B cell (primary cell): Measurements from ENCODE around the gene E2F6. TPM values are rescaled to one million over a fixed set of nuclear protein-coding genes. Genes with fewer than 3 reads are reported as not detected.

Source experiments
- ATAC-seq: fragments of 200-7000 bp; cut with Tn5 transposase; one replicate; pipeline ENCODE4 v1.10.0; 2021; ENCODE audit warnings: low read depth, mild to moderate bottlenecking, moderate number of reproducible peaks, moderate library complexity
- CTCF ChIA-PET: fragments of 350-600 bp; sonication (Branson Sonifier 250); formaldehyde crosslinking; loops from one replicate; lab custom pipeline; 2021; ENCODE audit warnings: antibody characterized with exemption, inconsistent platforms; lab: Charles Lee
- POLR2A ChIA-PET: fragments of 350-600 bp; sonication (Branson Sonifier 250); formaldehyde crosslinking; loops from one replicate; lab custom pipeline; 2021; ENCODE audit warnings: antibody characterized with exemption; lab: Charles Lee
- DNase-seq: peaks from one replicate; pipeline ENCODE4 v3.0.0; 2013
- H2AFZ ChIP-seq: 2 replicates; pipeline ENCODE4 v1.6.1; 2012; ENCODE audit warnings: mild to moderate bottlenecking, low read depth, low read length; ENCODE audit not compliant: insufficient read depth, poor library complexity, severe bottlenecking
- H3K27ac ChIP-seq, 2 donors: 1 replicate in 1 of 2; 2 replicates in 1 of 2; pipeline ENCODE4 v1.5.1; 2012 to 2013; ENCODE audit warnings: low read length in 2 of 2, mild to moderate bottlenecking in 2 of 2, moderate library complexity in 1 of 2
- H3K27me3 ChIP-seq, 4 experiments: fragments of 200-600 bp in 1 of 4; sonication (generic) in 1 of 4; replicated peaks in 1 of 4; 1 replicate in 2 of 4; 2 replicates in 2 of 4; pipeline versions ENCODE4 v1.6.1 to v1.7.0; 2013 to 2016; ENCODE audit warnings: low read length in 3 of 4, mild to moderate bottlenecking in 2 of 4, mixed read lengths in 1 of 4, moderate library complexity in 1 of 4; ENCODE audit not compliant: insufficient read depth in 4 of 4, control insufficient read depth in 3 of 4; ENCODE audit errors: control extremely low read depth in 1 of 4
- H3K36me3 ChIP-seq, 2 experiments: replicated peaks in 1 of 2; 1 replicate in 1 of 2; 2 replicates in 1 of 2; pipeline versions ENCODE4 v1.6.1 to v1.7.1; 2013; ENCODE audit warnings: low read length in 1 of 2; ENCODE audit not compliant: insufficient read depth in 2 of 2, control insufficient read depth in 1 of 2; ENCODE audit errors: control extremely low read depth in 1 of 2, extremely low read depth in 1 of 2
- H3K4me1 ChIP-seq, 2 donors: fragments of 200-600 bp in 1 of 2; sonication (generic) in 1 of 2; 1 replicate in 1 of 2; 2 replicates in 1 of 2; pipeline versions ENCODE4 v1.5.1 to v1.6.1; 2013 to 2017; ENCODE audit warnings: low read length in 2 of 2; ENCODE audit not compliant: control insufficient read depth in 2 of 2, insufficient read depth in 2 of 2
- H3K4me2 ChIP-seq: replicated peaks from 2 replicates; pipeline ENCODE3; 2012; ENCODE audit warnings: mild to moderate bottlenecking, low read depth, low read length; ENCODE audit not compliant: poor library complexity, severe bottlenecking
- H3K4me3 ChIP-seq, 5 experiments: fragments of 200-600 bp in 1 of 5; sonication (generic) in 1 of 5; 1 replicate in 3 of 5; 2 replicates in 2 of 5; pipeline versions ENCODE4 v1.5.1 to v1.7.0; 2011 to 2016; ENCODE audit warnings: low read length in 4 of 5, mild to moderate bottlenecking in 4 of 5, low read depth in 2 of 5, control low read depth in 1 of 5, moderate library complexity in 1 of 5; ENCODE audit not compliant: insufficient read depth in 1 of 5; ENCODE audit errors: control extremely low read depth in 1 of 5, extremely low read depth in 1 of 5
- H3K79me2 ChIP-seq: fragments of 200-600 bp; sonication (generic); one replicate; pipeline ENCODE4 v1.6.0; 2016; ENCODE audit warnings: low read length; ENCODE audit not compliant: control insufficient read depth, insufficient read depth
- H3K9ac ChIP-seq: fragments of 200-600 bp; sonication (generic); 2 replicates; pipeline ENCODE4 v1.6.1; 2017; ENCODE audit warnings: mild to moderate bottlenecking, low read length, moderate library complexity
- H3K9me3 ChIP-seq, 3 donors: one replicate each; pipeline versions ENCODE4 v1.6.1 to v1.7.1; 2013; ENCODE audit warnings: low read length in 2 of 3; ENCODE audit not compliant: control insufficient read depth in 2 of 3, insufficient read depth in 1 of 3; ENCODE audit errors: control extremely low read depth in 1 of 3
- H4K20me1 ChIP-seq: 2 replicates; pipeline ENCODE4 v1.6.0; 2012; ENCODE audit warnings: mild to moderate bottlenecking, low read length; ENCODE audit not compliant: insufficient read depth, control insufficient read depth, poor library complexity, severe bottlenecking
- H3K27ac Mint-ChIP-seq: one replicate; pipeline ENCODE4 v1.8.0; 2021; ENCODE audit warnings: mixed read lengths
- H3K27me3 Mint-ChIP-seq: one replicate; pipeline ENCODE4 v1.8.0; 2021; ENCODE audit warnings: mixed read lengths
- H3K4me1 Mint-ChIP-seq: one replicate; pipeline ENCODE4 v1.8.0; 2021; ENCODE audit warnings: mixed read lengths
- H3K4me3 Mint-ChIP-seq: one replicate; pipeline ENCODE4 v1.8.0; 2021; ENCODE audit warnings: mixed read lengths
- H3K9me3 Mint-ChIP-seq: one replicate; pipeline ENCODE4 v1.8.0; 2022; ENCODE audit warnings: mixed read lengths; ENCODE audit not compliant: insufficient read depth
- CTCF ChIP-seq: fragments of 200-600 bp; IDR thresholded peaks from one replicate; pipeline ENCODE4 v1.8.0; 2022; ENCODE audit warnings: antibody characterized with exemption, mild to moderate bottlenecking
- EZH2 ChIP-seq: IDR thresholded peaks from 2 replicates; pipeline ENCODE4 v1.6.1; 2012; ENCODE audit warnings: borderline replicate concordance, low read depth, mild to moderate bottlenecking, moderate library complexity, low read length; ENCODE audit not compliant: insufficient read depth, poor library complexity, severe bottlenecking
- WGBS: methylation state at CpG from one replicate; pipeline ENCODE4 v1.1.5; 2013; ENCODE audit warnings: missing lambda C conversion rate; ENCODE audit not compliant: insufficient coverage; 5-methylcytosine and 5-hydroxymethylcytosine counted together
- intact Hi-C: fragments of 100-400 bp; cut with micrococcal nuclease; formaldehyde crosslinking; loops from one replicate; pipeline ENCODE4 v1.10.0; 2022
- polyA plus RNA-seq: library from polyadenylated mRNA; depleted of rRNA; stranded (reverse); fragments of >200 nt; gene quantifications from 2 replicates; pipeline ENCODE4 v1.2.3, GENCODE V29; 2012
- total RNA-seq, 2 donors: library from RNA; stranded (reverse); fragments of 120-200 nt in 1 of 2; gene quantifications; 1 replicate in 1 of 2; 2 replicates in 1 of 2; pipeline versions ENCODE4 v1.2.3 to v1.2.4, GENCODE V29; 2013 to 2022

Gene E2F6
- total and polyA plus RNA-seq, 2 donors (not counting 1 experiment from before 2014, with no cell fraction given) = 2.0 to 10.0 TPM

- no peaks in the 10 kb centered on the region for H3K79me2 ChIP-seq
- no peaks in the 10 kb centered on the region for H3K4me1 ChIP-seq
- intact Hi-C loops = no loop called here
- H3K9ac ChIP-seq = no peak overlapping the region
- Mint-ChIP-seq H3K27ac (no peak overlapping the region), H3K4me3 (no peak overlapping the region), H3K4me1 (no peaks in the 10 kb centered on the region), H3K9me3 (no peaks in the 10 kb centered on the region), H3K27me3 (no peaks in the 10 kb centered on the region)
- H3K27ac ChIP-seq = no peak overlapping the region
- H2AFZ ChIP-seq = no peak overlapping the region
- H3K4me2 ChIP-seq = no peak overlapping the region
- POLR2A ChIA-PET = no interaction called here
- H3K36me3 ChIP-seq = no peaks in the 10 kb centered on the region
- no CpG with 5 or more reads among the region's 5 CpGs for WGBS
- H3K27me3 ChIP-seq = no peaks in the 10 kb centered on the region
- CTCF ChIA-PET = interaction anchor here (0.6 kb wide), 1 partner anchor 96 kb away, joined by 3 read pairs; no protein-coding TSS in a partner anchor
- no peak for DNase-seq
- no peak overlapping the region for H3K4me3 ChIP-seq
- H3K9me3 ChIP-seq = no peaks in the 10 kb centered on the region
- TF ChIP-seq CTCF (no peak), EZH2 (no peak)
- no peak for ATAC-seq
- H4K20me1 ChIP-seq = no peaks in the 10 kb centered on the region
Measured at GRCh38 chr2:11433822-11434221, 32.1 kb downstream of the E2F6 start.

GRCh38 chr2:11430729-11431128 is 35.2 kb downstream of the E2F6 start:
- CTCF ChIA-PET = no interaction called here
- H2AFZ ChIP-seq = no peak overlapping the region
- POLR2A ChIA-PET = no interaction called here
- ATAC-seq (no peak), DNase-seq (no peak)
- no peak overlapping the region for H3K4me2 ChIP-seq
- H3K9ac ChIP-seq = no peak overlapping the region
- no peaks in the 10 kb centered on the region for H3K27me3 ChIP-seq
- 98% methylated on average over 5 of the region's 5 CpGs for WGBS
- no peak overlapping the region for H3K27ac ChIP-seq
- no peaks in the 10 kb centered on the region for H3K4me1 Mint-ChIP-seq
- no peaks in the 10 kb centered on the region for H3K9me3 Mint-ChIP-seq
- no peaks in the 10 kb centered on the region for H3K36me3 ChIP-seq
- no peaks in the 10 kb centered on the region for H3K9me3 ChIP-seq
- TF ChIP-seq EZH2 (no peak), CTCF (no peak)
- no peak overlapping the region for H3K4me3 ChIP-seq
- H3K4me3 Mint-ChIP-seq = no peak overlapping the region
- no peaks in the 10 kb centered on the region for H3K27me3 Mint-ChIP-seq
- H3K79me2 ChIP-seq = no peaks in the 10 kb centered on the region
- intact Hi-C loops = no loop called here
- H4K20me1 ChIP-seq = no peaks in the 10 kb centered on the region
- no peak overlapping the region for H3K27ac Mint-ChIP-seq
- no peaks in the 10 kb centered on the region for H3K4me1 ChIP-seq
